Measurements from ENCODE around the gene SAMD4B. TPM values are rescaled to one million over a fixed set of nuclear protein-coding genes. Genes with fewer than 3 reads are reported as not detected.
A peak's percentile ranks its signal among the peaks of the same experiment; 100 is the strongest.

Gene SAMD4B
- total RNA-seq, 2 experiments from 2014 or later = 65.0 to 66.9 TPM

DNA sequence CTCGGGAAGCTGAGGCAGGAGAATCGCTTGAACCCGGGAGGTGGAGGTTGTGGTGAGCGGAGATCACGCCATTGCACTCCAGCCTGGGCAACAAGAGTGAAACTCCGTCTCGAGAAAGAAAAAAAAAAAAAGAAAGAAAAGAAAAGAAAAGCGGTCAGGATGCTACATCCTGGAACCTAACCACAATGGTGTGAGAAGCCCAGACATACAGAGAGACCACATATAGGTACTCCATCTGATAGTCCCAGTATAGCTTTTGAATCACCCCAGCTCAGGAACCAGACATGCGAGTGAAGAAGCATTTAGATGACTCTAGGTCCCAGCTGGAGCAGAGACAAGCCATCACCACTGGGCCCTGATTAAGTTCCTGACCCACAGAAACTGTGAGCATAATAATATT, 42.8 kb upstream of the SAMD4B start:
- no peaks in the 10 kb centered on the region for H3K36me3 Mint-ChIP-seq (ENCODE audit: low read depth)
- no peak overlapping the region for H3K27ac Mint-ChIP-seq
- no peaks in the 10 kb centered on the region for H3K36me3 ChIP-seq (ENCODE audit: insufficient read depth, low read length)
- H3K9me3 ChIP-seq (ENCODE audit: control insufficient read depth in 1 of 2, insufficient read depth in 1 of 2, low read length in 2 of 2) = no peaks in the 10 kb centered on the region
- peaks cover 14% of the 10 kb centered on the region for H3K4me1 Mint-ChIP-seq (ENCODE audit: low read depth)
- H3K4me3 ChIP-seq (ENCODE audit: low read length) = no peak overlapping the region
- ATAC-seq (ENCODE audit: poor library complexity) (peak; percentile 33), DNase-seq (peak in 3 of 14 experiments; percentile 54 to 78 (median 61))
- H3K27me3 Mint-ChIP-seq = peaks cover 1% of the 10 kb centered on the region
- POLR2A ChIA-PET = no interaction called here
- H3K4me1 ChIP-seq (ENCODE audit: insufficient read depth, low read length) = peaks cover 25% of the 10 kb centered on the region
- no peak overlapping the region for H3K4me3 Mint-ChIP-seq
- no peaks in the 10 kb centered on the region for H3K27me3 ChIP-seq (ENCODE audit: control insufficient read depth in 1 of 2, insufficient read depth in 2 of 2, low read length in 2 of 2)
- no peaks in the 10 kb centered on the region for H3K9me3 Mint-ChIP-seq
- intact Hi-C loops (cut with DNase I, micrococcal nuclease) = no loop called here
- CTCF ChIA-PET = no interaction called here
- TF ChIP-seq CTCF (IDR thresholded peaks at IDR 0.05) = no peak
- H3K27ac ChIP-seq (ENCODE audit: low read depth in 1 of 2, low read length in 2 of 2) = no peak overlapping the region

GRCh38 chr19:39299832-39300231, 42.4 kb upstream of the SAMD4B start:
- no peaks in the 10 kb centered on the region for H3K36me3 Mint-ChIP-seq (ENCODE audit: low read depth)
- H3K4me3 Mint-ChIP-seq = no peak overlapping the region
- Histone ChIP-seq H3K36me3 (ENCODE audit: insufficient read depth, low read length) (no peaks in the 10 kb centered on the region), H3K4me3 (ENCODE audit: low read length) (no peak overlapping the region), H3K27me3 (ENCODE audit: control insufficient read depth in 1 of 2, insufficient read depth in 2 of 2, low read length in 2 of 2) (no peaks in the 10 kb centered on the region), H3K4me1 (ENCODE audit: insufficient read depth, low read length) (peaks cover 25% of the 10 kb centered on the region), H3K27ac (ENCODE audit: low read depth in 1 of 2, low read length in 2 of 2) (no peak overlapping the region), H3K9me3 (ENCODE audit: control insufficient read depth in 1 of 2, insufficient read depth in 1 of 2, low read length in 2 of 2) (no peaks in the 10 kb centered on the region)
- H3K9me3 Mint-ChIP-seq = no peaks in the 10 kb centered on the region
- CTCF ChIA-PET = no interaction called here
- no peak for ATAC-seq (ENCODE audit: poor library complexity)
- H3K27ac Mint-ChIP-seq = no peak overlapping the region
- H3K4me1 Mint-ChIP-seq (ENCODE audit: low read depth) = peaks cover 14% of the 10 kb centered on the region
- intact Hi-C loops (cut with DNase I, micrococcal nuclease) = no loop called here
- H3K27me3 Mint-ChIP-seq = no peaks in the 10 kb centered on the region
- no peak for TF ChIP-seq CTCF (IDR thresholded peaks at IDR 0.05)
- no peak for DNase-seq
- POLR2A ChIA-PET = no interaction called here

DNA sequence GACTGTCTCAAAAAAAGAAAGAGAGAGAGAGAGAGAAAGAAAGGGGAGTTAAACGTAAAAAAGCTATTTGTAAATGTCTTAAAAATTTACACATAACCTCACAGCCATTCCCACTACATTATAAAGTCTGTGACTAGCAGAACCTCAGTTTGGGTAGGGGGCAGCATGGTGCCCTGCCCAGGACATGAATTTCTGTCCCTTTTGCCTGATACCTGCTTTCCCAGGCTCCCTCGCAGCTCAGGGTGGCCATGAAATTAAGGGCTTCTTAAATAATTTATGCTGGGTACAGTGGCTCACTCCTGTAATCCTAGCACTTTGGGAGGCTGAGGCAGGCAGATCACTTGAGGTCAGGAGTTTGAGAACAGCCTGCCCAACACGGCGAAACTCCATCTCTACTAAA, 41.2 kb upstream of the SAMD4B start:
- ChIA-PET CTCF (interaction anchor here (1.0 kb wide), 1 partner anchor 9 kb away, joined by 3 read pairs; no protein-coding TSS in a partner anchor), POLR2A (no interaction called here)
- Mint-ChIP-seq H3K27me3 (no peaks in the 10 kb centered on the region), H3K27ac (no peak overlapping the region), H3K36me3 (ENCODE audit: low read depth) (no peaks in the 10 kb centered on the region), H3K4me3 (no peak overlapping the region), H3K9me3 (no peaks in the 10 kb centered on the region), H3K4me1 (ENCODE audit: low read depth) (peaks cover 14% of the 10 kb centered on the region)
- intact Hi-C loops (cut with DNase I, micrococcal nuclease) = no loop called here
- Histone ChIP-seq H3K4me1 (ENCODE audit: insufficient read depth, low read length) (peaks cover 25% of the 10 kb centered on the region), H3K27ac (ENCODE audit: low read depth in 1 of 2, low read length in 2 of 2) (no peak overlapping the region), H3K9me3 (ENCODE audit: control insufficient read depth in 1 of 2, insufficient read depth in 1 of 2, low read length in 2 of 2) (no peaks in the 10 kb centered on the region), H3K27me3 (ENCODE audit: control insufficient read depth in 1 of 2, insufficient read depth in 2 of 2, low read length in 2 of 2) (no peaks in the 10 kb centered on the region), H3K36me3 (ENCODE audit: insufficient read depth, low read length) (no peaks in the 10 kb centered on the region), H3K4me3 (ENCODE audit: low read length) (no peak overlapping the region)
- TF ChIP-seq CTCF (IDR thresholded peaks at IDR 0.05) = no peak
- no peak for ATAC-seq (ENCODE audit: poor library complexity)
- DNase-seq = no peak
